H1 (cell line): Measurements from ENCODE around the gene PLA1A.

ENCODE experiments used
- CBX5 ChIP-seq: fragments of 300-800, 300-1000 bp; sonication (generic); IDR thresholded peaks from 2 replicates; pipeline ENCODE4 v1.7.1; 2016; ENCODE audit warnings: antibody characterized with exemption, low read length, low read depth
- CTCF ChIP-seq, 3 experiments: IDR thresholded peaks; 1 replicate in 2 of 3; 2 replicates in 1 of 3; pipeline versions ENCODE4 v1.5.1 to v1.6.1; 2011; ENCODE audit warnings: low read length in 3 of 3, mild to moderate bottlenecking in 3 of 3, inconsistent platforms in 2 of 3, low read depth in 1 of 3, moderate library complexity in 1 of 3; ENCODE audit not compliant: insufficient read depth in 1 of 3; ENCODE audit errors: control extremely low read depth in 1 of 3
- EZH2 ChIP-seq: fragments of 200-600 bp; sonication (generic); IDR thresholded peaks from 2 replicates; pipeline ENCODE4 v1.7.1; 2012; ENCODE audit warnings: low read depth, mild to moderate bottlenecking, moderate library complexity, low read length, inconsistent platforms; ENCODE audit not compliant: severe bottlenecking
- JUND ChIP-seq: IDR thresholded peaks from 2 replicates; pipeline ENCODE4 v1.6.1; 2011; ENCODE audit warnings: mild to moderate bottlenecking, improper control_type of control experiment, low read length
- POLR2AphosphoS5 ChIP-seq: IDR thresholded peaks from 2 replicates; pipeline ENCODE4 v1.6.1; 2011; ENCODE audit warnings: low read depth, low read length
- TAF1 ChIP-seq: IDR thresholded peaks from 2 replicates; pipeline ENCODE4 v1.6.1; 2011; ENCODE audit warnings: mild to moderate bottlenecking, low read depth, low read length
- ZNF274 ChIP-seq: IDR thresholded peaks from 2 replicates; pipeline ENCODE4 v1.7.0; 2012; ENCODE audit warnings: low read length, borderline replicate concordance; ENCODE audit errors: extremely low read depth

GRCh38 chr3:119608405-119609000, 10.8 kb downstream of the PLA1A start:
- TF ChIP-seq CTCF (IDR thresholded peaks at IDR 0.05; ENCODE audit: control extremely low read depth in 1 of 3, insufficient read depth in 1 of 3, low read depth in 1 of 3, low read length in 3 of 3) (no peak), POLR2AphosphoS5 (no peak), TAF1 (no peak), CBX5 (no peak), JUND (no peak), EZH2 (no peak), ZNF274 (no peak)
